ENCODE measurements around the gene HAT1.

HAT1 gene

DNA sequence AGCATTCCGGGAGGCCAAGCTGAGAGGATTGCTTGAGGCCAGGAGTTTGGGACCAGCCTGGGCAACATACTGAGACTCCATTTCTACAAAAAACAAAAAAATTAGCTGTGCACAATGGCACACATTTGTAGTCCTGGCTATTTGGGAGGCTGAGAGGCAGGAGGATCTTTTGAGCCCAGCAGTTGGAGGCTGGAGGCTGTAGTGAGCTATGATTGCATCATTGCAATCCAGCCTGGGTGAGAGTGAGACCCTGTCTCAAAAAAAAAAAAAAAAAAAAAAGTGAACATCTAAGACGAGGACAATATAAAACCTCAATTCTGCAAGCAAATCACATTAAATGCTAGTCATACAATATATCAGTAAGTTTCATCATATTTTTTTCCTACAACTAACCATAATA lies 2.8 kb upstream of the HAT1 start:
- DNase-seq (ENCODE audit: low read depth) = no peak

DNA sequence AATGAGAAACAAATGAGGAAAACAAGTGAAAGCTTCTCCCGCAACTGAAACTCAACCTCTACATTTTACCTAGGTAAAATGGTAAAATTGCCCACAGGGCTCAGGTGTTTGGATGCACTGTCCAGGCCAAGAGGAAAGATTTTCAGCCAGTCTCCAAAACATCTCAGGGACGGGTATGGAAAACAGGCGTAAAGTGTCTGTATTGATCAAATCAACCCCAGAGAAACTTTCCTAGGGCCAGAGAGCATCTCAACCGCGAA lies 361 bp upstream of the HAT1 start:
- no peak for DNase-seq (ENCODE audit: low read depth)

GRCh38 chr2:171923206-171923605 lies 945 bp downstream of the HAT1 start:
- DNase-seq (ENCODE audit: low read depth) = no peak

GRCh38 chr2:171924170-171924942 lies 2.1 kb downstream of the HAT1 start:
- DNase-seq (ENCODE audit: low read depth) = no peak

- DNase-seq (ENCODE audit: low read depth) = no peak
Observed at GRCh38 chr2:171930385-171930784, 8.1 kb downstream of the HAT1 start.

GRCh38 chr2:171939058-171939742 lies 16.9 kb downstream of the HAT1 start:
- no peak for DNase-seq (ENCODE audit: low read depth)

GRCh38 chr2:171939743-171940071 lies 17.4 kb downstream of the HAT1 start:
- no peak for DNase-seq (ENCODE audit: low read depth)

GRCh38 chr2:171941316-171941699 lies 19.0 kb downstream of the HAT1 start:
- no peak for DNase-seq (ENCODE audit: low read depth)

DNA sequence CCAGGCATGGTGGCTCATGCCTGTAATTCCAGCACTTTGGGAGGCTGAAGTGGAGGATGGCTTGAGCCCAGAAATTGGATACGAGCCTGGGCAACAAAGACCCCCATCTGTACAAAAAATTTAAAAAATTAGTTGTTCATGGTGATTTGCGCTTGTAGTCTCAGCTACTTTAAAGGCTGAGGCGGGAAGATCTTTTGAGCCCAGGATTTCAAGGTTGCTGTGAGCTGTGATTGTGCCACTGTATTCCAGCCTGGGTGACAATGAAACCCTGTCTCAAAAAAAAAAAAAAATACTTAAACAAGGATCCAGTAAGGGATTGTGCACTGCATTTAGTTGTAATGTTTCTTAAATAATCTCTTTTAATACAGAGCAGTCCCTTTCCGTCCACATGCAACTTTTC lies 21.6 kb downstream of the HAT1 start:
- DNase-seq (ENCODE audit: low read depth) = no peak

DNA sequence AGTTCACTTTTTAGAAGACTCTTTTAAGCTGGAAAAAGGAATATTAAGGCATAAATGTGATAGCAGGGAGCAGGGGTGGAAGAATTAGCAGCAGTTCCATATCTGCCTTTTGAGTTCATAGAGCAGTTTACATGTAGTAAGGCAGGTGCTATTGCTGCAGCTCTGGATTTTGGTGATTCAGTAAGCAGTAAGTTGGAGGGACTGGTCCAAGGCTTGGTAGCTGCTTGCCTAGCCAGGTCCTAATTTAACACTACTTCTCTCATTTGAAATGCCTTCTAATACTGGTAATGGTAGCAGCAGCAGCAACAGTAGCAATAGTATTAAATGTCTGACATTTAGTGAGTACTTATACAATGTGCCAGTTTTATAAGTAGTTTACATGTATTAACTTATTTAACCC lies 30.0 kb downstream of the HAT1 start:
- no peak for DNase-seq (ENCODE audit: low read depth)

DNA sequence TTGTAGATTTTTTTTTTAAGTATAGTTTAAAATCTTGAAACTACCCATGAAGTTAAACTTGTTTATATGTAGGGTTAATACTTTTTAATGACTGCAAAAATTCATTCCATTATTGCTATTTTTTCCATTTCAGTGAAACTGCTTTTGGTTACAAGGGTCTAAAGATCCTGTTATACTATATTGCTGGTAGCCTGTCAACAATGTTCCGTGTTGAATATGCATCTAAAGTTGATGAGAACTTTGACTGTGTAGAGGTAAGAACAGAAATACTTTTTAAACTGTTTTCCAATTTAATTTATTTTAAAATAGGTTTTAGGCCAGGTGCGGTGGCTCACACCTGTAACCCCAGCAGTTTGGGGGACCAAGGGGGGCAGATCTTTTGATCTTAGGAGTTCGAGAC lies 30.5 kb downstream of the HAT1 start:
- DNase-seq (ENCODE audit: low read depth) = no peak

- no peak for DNase-seq (ENCODE audit: low read depth)
Observed at GRCh38 chr2:171956135-171956825, 34.0 kb downstream of the HAT1 start.

GRCh38 chr2:171957061-171957460 lies 34.8 kb downstream of the HAT1 start:
- no peak for DNase-seq (ENCODE audit: low read depth)

DNA sequence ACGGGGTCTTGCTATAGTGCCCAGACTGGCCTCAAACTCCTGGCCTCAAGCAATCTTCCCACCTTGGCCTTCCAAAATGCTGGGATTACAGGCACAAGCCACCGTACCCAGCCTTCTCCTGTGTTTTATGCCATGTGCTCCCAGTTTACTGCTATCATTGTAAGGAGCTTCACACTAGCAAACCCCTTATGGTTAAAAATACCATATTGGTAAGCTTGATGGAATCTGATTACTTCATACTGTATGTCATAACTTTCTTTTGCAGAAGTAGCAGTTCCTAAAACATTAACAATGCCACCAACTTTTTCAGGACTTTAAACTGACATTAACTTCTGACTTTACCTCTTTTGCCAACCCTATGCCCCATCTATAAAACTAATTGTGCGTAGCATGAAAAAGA lies 36.2 kb downstream of the HAT1 start:
- DNase-seq (ENCODE audit: low read depth) = no peak

- DNase-seq (ENCODE audit: low read depth) = no peak
Observed at GRCh38 chr2:171959998-171960397, 37.7 kb downstream of the HAT1 start.

GRCh38 chr2:171960570-171960969 lies 38.3 kb downstream of the HAT1 start:
- DNase-seq (ENCODE audit: low read depth) = no peak

DNA sequence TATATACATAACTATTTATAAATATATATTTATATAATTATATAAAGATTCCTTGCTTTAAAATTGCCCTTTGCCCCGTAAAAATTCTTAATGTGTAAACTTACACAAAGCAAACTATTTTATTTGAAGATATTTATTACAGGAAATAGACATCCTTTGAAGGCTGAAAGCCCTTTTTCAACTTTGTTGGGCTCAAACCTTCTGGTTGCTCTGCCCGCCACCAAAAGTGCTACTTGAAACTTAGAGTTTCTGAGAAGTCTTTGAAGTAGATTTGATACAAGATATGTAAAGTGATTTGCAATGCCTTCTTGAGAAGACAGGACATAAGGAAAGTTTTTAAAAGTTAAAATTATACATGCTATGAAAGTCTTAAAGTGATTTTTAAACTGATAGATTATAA lies 40.9 kb downstream of the HAT1 start:
- no peak for DNase-seq (ENCODE audit: low read depth)

DNA sequence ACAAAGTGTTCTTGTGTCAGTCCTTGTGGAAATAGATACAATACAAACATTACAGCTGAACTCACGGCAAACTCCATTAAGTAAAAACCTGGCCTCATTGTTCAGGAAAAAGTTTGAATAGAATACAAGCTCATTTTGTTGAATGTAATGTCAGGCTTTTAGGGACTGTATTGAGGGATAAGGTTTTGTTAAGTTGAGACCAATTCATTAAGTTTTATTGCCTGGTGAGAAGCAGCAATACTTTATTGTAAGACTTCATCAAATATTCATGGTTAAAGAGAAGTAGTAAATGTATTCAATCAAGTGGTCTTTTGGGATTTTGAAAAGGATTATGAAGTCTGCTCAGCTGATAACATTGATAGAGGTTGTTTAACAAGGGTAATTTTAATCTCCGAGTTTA lies 42.0 kb downstream of the HAT1 start:
- DNase-seq (ENCODE audit: low read depth) = no peak

DNA sequence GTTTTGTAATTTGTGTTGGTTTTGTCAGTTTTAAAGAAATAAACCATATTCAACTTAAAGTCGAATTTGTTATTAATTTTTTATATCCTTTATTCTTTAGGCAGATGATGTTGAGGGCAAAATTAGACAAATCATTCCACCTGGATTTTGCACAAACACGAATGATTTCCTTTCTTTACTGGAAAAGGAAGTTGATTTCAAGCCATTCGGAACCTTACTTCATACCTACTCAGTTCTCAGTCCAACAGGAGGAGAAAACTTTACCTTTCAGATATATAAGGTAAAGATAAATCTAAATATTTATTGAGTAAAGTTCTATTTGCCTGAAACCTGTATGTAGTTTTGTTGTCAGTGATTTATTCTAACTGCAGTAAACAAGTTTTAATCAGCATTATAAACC lies 43.0 kb downstream of the HAT1 start:
- no peak for DNase-seq (ENCODE audit: low read depth)

- no peak for DNase-seq (ENCODE audit: low read depth)
Observed at GRCh38 chr2:171965661-171966060, 43.4 kb downstream of the HAT1 start.

GRCh38 chr2:171966235-171966634 lies 44.0 kb downstream of the HAT1 start:
- DNase-seq (ENCODE audit: low read depth) = no peak

DNA sequence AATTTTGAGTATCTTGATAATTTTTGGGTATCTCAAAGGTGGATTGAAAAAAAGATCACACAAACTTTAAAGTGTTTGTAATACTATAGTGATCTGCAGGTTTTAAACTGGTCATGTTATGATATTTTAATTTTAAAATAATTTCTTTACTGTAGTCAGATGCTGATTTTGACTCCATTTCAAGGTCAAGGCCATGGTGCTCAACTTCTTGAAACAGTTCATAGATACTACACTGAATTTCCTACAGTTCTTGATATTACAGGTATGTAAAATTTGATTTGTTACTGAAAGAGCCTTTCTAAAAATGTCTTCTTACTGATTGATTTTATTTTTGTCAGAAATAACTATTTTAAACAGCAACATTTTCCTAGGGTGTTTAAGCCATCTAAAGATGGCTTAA lies 44.4 kb downstream of the HAT1 start:
- DNase-seq (ENCODE audit: low read depth) = no peak

DNA sequence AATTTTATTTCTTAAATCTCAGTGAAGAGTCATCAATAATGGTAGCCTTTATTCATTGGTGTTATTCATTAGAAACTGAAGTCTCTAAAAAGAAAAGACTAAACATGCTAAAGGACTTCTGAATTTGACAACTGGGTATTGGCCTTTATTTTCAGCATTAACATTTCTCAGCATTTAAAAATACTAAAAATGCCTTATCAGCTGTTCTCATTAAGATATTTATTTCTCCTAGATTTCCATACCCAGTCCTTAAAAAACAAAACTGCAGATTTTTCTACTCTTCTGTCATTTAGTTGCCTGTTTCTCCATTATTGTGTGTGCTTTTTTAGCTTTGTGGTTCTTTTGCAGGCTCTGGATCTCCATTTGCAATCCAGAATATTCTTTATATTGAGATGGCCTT lies 46.2 kb downstream of the HAT1 start:
- DNase-seq (ENCODE audit: low read depth) = no peak
